GM19395 (cell line): ENCODE results near the gene CDSN.

ENCODE experiments used
- ATAC-seq: cut with Tn5 transposase; IDR thresholded peaks from one replicate; pipeline ENCODE4 v1.9.1; 2021; ENCODE audit warnings: mild to moderate bottlenecking, moderate library complexity; ENCODE audit not compliant: unreplicated experiment

Gene CDSN

GRCh38 chr6:31149827-31150447, 29.7 kb upstream of the CDSN start:
- no peak for ATAC-seq

- ATAC-seq, result no peak
Measured at GRCh38 chr6:31145386-31145785, 25.1 kb upstream of the CDSN start.

GRCh38 chr6:31144970-31145340, 24.7 kb upstream of the CDSN start:
- no peak for ATAC-seq

- ATAC-seq, result no peak
Measured at GRCh38 chr6:31144296-31144969, 24.2 kb upstream of the CDSN start.

GRCh38 chr6:31143148-31143547, 22.9 kb upstream of the CDSN start:
- ATAC-seq, result no peak

- ATAC-seq, result no peak
Measured at GRCh38 chr6:31142361-31142761, 22.1 kb upstream of the CDSN start.

GRCh38 chr6:31140643-31141042, 20.4 kb upstream of the CDSN start:
- no peak for ATAC-seq

- no peak for ATAC-seq
Measured at GRCh38 chr6:31139599-31139998, 19.4 kb upstream of the CDSN start.

- ATAC-seq, result no peak
Measured at GRCh38 chr6:31138982-31139381, 18.7 kb upstream of the CDSN start, which contains the start of gene PSORS1C2. Gene PSORS1C2, minus strand, starts transcription at chr6:31139066. Its CDS starts 40 bp downstream, at chr6:31139026.

- ATAC-seq, result no peak
Measured at GRCh38 chr6:31135710-31136109, 15.5 kb upstream of the CDSN start.

GRCh38 chr6:31132806-31133205, 12.6 kb upstream of the CDSN start:
- ATAC-seq, result no peak

GRCh38 chr6:31131595-31131994, 11.3 kb upstream of the CDSN start:
- ATAC-seq, result no peak

- ATAC-seq, result no peak
Measured at GRCh38 chr6:31130751-31131150, 10.5 kb upstream of the CDSN start.

- ATAC-seq, result no peak
Measured at GRCh38 chr6:31129130-31129529, 8.9 kb upstream of the CDSN start.

- no peak for ATAC-seq
Measured at GRCh38 chr6:31128093-31128676, 7.9 kb upstream of the CDSN start.

- no peak for ATAC-seq
Measured at GRCh38 chr6:31126396-31127175, 6.3 kb upstream of the CDSN start.

- no peak for ATAC-seq
Measured at GRCh38 chr6:31125586-31126363, 5.5 kb upstream of the CDSN start.

GRCh38 chr6:31125162-31125561, 4.9 kb upstream of the CDSN start:
- no peak for ATAC-seq

GRCh38 chr6:31122791-31123706, 2.8 kb upstream of the CDSN start:
- ATAC-seq, result no peak
